Measurements from ENCODE around the gene RRP8.

Gene RRP8

GRCh38 chr11:6640985-6641701 is 37.7 kb upstream of the RRP8 start:
- Histone ChIP-seq H3K36me3 (ENCODE audit: insufficient read depth, low read length) (no peaks in the 10 kb centered on the region), H3K4me1 (ENCODE audit: control insufficient read depth, insufficient read depth, low read length) (peaks cover 19% of the 10 kb centered on the region), H3K9ac (ENCODE audit: low read depth, low read length) (no peak overlapping the region), H3K27me3 (ENCODE audit: control insufficient read depth, insufficient read depth, low read length) (peaks cover 29% of the 10 kb centered on the region), H3K4me2 (ENCODE audit: low read length) (no peak overlapping the region), H3K4me3 (ENCODE audit: low read length) (no peak overlapping the region), H3K9me3 (replicated peaks; ENCODE audit: low read length) (no peaks in the 10 kb centered on the region)

GRCh38 chr11:6640036-6640984 is 36.9 kb upstream of the RRP8 start:
- Histone ChIP-seq H3K4me1 (ENCODE audit: control insufficient read depth, insufficient read depth, low read length) (peaks cover 19% of the 10 kb centered on the region), H3K9ac (ENCODE audit: low read depth, low read length) (no peak overlapping the region), H3K36me3 (ENCODE audit: insufficient read depth, low read length) (no peaks in the 10 kb centered on the region), H3K4me2 (ENCODE audit: low read length) (no peak overlapping the region), H3K27me3 (ENCODE audit: control insufficient read depth, insufficient read depth, low read length) (peaks cover 28% of the 10 kb centered on the region), H3K9me3 (replicated peaks; ENCODE audit: low read length) (no peaks in the 10 kb centered on the region), H3K4me3 (ENCODE audit: low read length) (no peak overlapping the region)

GRCh38 chr11:6638429-6638828 is 35.0 kb upstream of the RRP8 start:
- Histone ChIP-seq H3K4me1 (ENCODE audit: control insufficient read depth, insufficient read depth, low read length) (peaks cover 23% of the 10 kb centered on the region), H3K4me2 (ENCODE audit: low read length) (no peak overlapping the region), H3K36me3 (ENCODE audit: insufficient read depth, low read length) (no peaks in the 10 kb centered on the region), H3K9me3 (replicated peaks; ENCODE audit: low read length) (no peaks in the 10 kb centered on the region), H3K9ac (ENCODE audit: low read depth, low read length) (no peak overlapping the region), H3K27me3 (ENCODE audit: control insufficient read depth, insufficient read depth, low read length) (peaks cover 9% of the 10 kb centered on the region), H3K4me3 (ENCODE audit: low read length) (no peak overlapping the region)

DNA sequence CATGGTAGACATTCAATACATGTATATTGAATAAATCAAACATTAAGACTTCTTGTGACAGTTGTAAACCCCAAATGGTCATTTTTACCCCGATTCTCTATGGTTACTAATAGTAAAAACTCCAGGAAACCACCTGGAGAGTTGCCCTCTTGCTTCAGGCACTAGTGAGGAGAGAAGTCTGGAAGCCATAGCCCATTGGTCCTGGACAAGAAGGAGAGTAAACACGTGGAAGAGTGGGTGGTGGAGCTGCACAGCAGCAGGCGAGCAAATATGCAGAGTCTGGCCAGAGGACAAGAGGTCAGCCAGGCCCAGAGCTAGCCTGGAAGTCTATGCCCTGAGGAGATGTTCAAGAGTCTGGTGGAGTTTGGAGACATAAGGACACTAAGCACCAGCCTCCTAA is 34.5 kb upstream of the RRP8 start:
- H3K4me2 ChIP-seq (ENCODE audit: low read length): peak overlapping the region; percentile 8
- H3K4me3 ChIP-seq (ENCODE audit: low read length): no peak overlapping the region
- no peaks in the 10 kb centered on the region for H3K9me3 ChIP-seq (replicated peaks; ENCODE audit: low read length)
- peaks cover 4% of the 10 kb centered on the region for H3K27me3 ChIP-seq (ENCODE audit: control insufficient read depth, insufficient read depth, low read length)
- peaks cover 23% of the 10 kb centered on the region for H3K4me1 ChIP-seq (ENCODE audit: control insufficient read depth, insufficient read depth, low read length)
- no peak overlapping the region for H3K9ac ChIP-seq (ENCODE audit: low read depth, low read length)
- no peaks in the 10 kb centered on the region for H3K36me3 ChIP-seq (ENCODE audit: insufficient read depth, low read length)

GRCh38 chr11:6636480-6636879 is 33.1 kb upstream of the RRP8 start:
- H3K27me3 ChIP-seq (ENCODE audit: control insufficient read depth, insufficient read depth, low read length): no peaks in the 10 kb centered on the region
- H3K4me1 ChIP-seq (ENCODE audit: control insufficient read depth, insufficient read depth, low read length): peaks cover 23% of the 10 kb centered on the region
- no peak overlapping the region for H3K9ac ChIP-seq (ENCODE audit: low read depth, low read length)
- H3K36me3 ChIP-seq (ENCODE audit: insufficient read depth, low read length): no peaks in the 10 kb centered on the region
- H3K4me3 ChIP-seq (ENCODE audit: low read length): no peak overlapping the region
- no peak overlapping the region for H3K4me2 ChIP-seq (ENCODE audit: low read length)
- no peaks in the 10 kb centered on the region for H3K9me3 ChIP-seq (replicated peaks; ENCODE audit: low read length)

GRCh38 chr11:6635082-6635932 is 31.9 kb upstream of the RRP8 start:
- H3K36me3 ChIP-seq (ENCODE audit: insufficient read depth, low read length): no peaks in the 10 kb centered on the region
- H3K4me2 ChIP-seq (ENCODE audit: low read length): peak overlapping the region; percentile 40
- no peaks in the 10 kb centered on the region for H3K9me3 ChIP-seq (replicated peaks; ENCODE audit: low read length)
- H3K4me3 ChIP-seq (ENCODE audit: low read length): no peak overlapping the region
- peaks cover 23% of the 10 kb centered on the region for H3K4me1 ChIP-seq (ENCODE audit: control insufficient read depth, insufficient read depth, low read length)
- peak overlapping the region; percentile 4 for H3K9ac ChIP-seq (ENCODE audit: low read depth, low read length)
- no peaks in the 10 kb centered on the region for H3K27me3 ChIP-seq (ENCODE audit: control insufficient read depth, insufficient read depth, low read length)

GRCh38 chr11:6634534-6634933 is 31.1 kb upstream of the RRP8 start:
- Histone ChIP-seq H3K4me3 (ENCODE audit: low read length) (no peak overlapping the region), H3K9ac (ENCODE audit: low read depth, low read length) (no peak overlapping the region), H3K36me3 (ENCODE audit: insufficient read depth, low read length) (no peaks in the 10 kb centered on the region), H3K9me3 (replicated peaks; ENCODE audit: low read length) (no peaks in the 10 kb centered on the region), H3K4me2 (ENCODE audit: low read length) (no peak overlapping the region), H3K4me1 (ENCODE audit: control insufficient read depth, insufficient read depth, low read length) (peaks cover 23% of the 10 kb centered on the region), H3K27me3 (ENCODE audit: control insufficient read depth, insufficient read depth, low read length) (no peaks in the 10 kb centered on the region)

DNA sequence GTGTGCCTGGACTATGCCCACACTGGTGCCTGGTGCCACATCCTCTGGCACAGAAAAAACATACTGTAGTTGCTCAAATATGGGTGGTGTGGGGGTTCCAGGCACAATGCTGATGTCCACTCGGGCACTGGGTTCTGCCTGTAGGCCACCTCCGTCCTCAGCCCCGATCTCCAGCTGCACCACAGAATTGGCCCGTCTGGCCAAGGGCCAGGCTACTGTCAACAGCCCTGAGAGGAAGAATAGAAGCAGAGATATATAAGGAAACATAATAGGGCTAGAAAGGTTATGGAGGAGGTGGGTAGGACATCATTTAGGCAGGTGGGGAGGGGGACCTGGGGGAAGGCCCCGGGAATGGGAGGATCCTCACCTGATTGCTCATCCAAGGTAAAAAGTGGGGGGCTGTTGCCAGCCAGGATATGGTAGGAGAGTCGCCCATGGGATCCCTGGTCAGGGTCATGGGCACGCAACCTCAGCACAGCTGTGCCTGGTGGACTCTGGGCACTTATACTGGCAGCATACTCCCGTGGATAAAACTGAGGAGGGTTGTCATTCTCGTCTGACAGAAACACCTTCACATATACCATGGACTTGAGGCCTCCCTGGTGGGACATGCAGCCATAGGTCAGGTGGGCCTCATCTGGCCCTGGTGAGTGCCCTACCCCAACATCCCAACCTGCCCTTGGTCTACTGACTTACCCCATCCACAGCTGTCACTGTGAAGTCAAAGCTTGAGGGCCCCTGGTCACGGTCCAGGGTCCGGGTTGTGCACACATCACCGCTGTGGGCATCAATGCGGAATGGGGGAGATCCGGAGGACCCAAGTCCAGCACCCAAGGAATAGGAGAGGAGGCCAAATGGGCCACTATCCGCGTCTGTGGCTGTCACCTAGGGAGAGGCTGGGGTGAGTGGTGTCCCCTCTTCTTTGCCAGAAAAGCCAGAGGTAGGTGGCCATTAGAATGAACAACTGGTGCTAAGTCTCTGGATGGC is 30.3 kb upstream of the RRP8 start:
- peaks cover 23% of the 10 kb centered on the region for H3K4me1 ChIP-seq (ENCODE audit: control insufficient read depth, insufficient read depth, low read length)
- H3K9me3 ChIP-seq (replicated peaks; ENCODE audit: low read length): no peaks in the 10 kb centered on the region
- H3K9ac ChIP-seq (ENCODE audit: low read depth, low read length): no peak overlapping the region
- H3K4me3 ChIP-seq (ENCODE audit: low read length): no peak overlapping the region
- H3K36me3 ChIP-seq (ENCODE audit: insufficient read depth, low read length): no peaks in the 10 kb centered on the region
- H3K27me3 ChIP-seq (ENCODE audit: control insufficient read depth, insufficient read depth, low read length): no peaks in the 10 kb centered on the region
- H3K4me2 ChIP-seq (ENCODE audit: low read length): no peak overlapping the region

DNA sequence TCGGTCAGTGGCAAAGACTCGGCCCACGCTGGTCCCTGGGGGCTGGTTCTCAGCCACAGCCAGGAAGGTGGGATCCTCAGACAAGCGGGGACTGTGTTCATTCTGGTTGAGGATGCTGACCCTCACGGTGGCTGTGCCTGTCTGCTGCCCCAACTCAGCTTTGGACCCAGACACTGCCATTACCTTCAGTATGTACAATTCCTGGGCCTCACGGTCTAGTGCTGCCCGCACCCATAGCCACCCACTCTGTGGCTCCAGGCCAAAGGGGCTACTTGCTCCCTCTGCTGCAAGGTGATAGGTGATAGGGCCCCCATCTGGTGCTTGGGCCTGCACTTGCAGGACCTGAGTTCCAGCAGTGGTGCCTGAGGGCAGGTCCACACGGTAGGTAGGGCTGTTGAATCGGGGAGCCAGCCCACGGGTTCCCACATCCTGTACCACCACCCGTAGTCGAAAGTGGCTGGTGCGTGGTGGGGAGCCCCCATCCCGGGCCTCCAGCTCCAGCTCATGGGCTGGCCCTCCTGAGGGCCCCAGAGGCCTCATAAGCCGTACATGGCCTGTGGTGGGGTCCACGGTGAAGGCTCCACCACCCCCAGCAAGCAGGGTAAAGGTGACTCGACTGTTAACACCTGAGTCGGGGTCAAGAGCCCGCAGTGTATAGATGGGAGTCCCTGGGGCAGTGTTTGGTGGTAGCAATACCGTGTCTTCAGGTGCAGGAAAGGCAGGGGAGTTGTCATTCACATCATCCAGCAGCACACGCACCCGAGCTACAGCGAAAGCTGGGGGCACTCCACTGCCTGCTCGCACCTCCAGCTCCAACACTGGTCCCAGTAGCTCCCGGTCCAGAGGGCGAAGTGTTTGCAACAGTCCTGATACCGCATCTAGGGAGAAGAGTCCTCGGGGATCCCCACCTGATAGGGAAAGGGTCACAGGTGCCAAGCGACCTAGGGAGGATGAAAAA is 29.0 kb upstream of the RRP8 start:
- H3K9me3 ChIP-seq (replicated peaks; ENCODE audit: low read length): no peaks in the 10 kb centered on the region
- H3K4me2 ChIP-seq (ENCODE audit: low read length): no peak overlapping the region
- H3K4me3 ChIP-seq (ENCODE audit: low read length): no peak overlapping the region
- H3K9ac ChIP-seq (ENCODE audit: low read depth, low read length): no peak overlapping the region
- H3K27me3 ChIP-seq (ENCODE audit: control insufficient read depth, insufficient read depth, low read length): no peaks in the 10 kb centered on the region
- no peaks in the 10 kb centered on the region for H3K36me3 ChIP-seq (ENCODE audit: insufficient read depth, low read length)
- peaks cover 12% of the 10 kb centered on the region for H3K4me1 ChIP-seq (ENCODE audit: control insufficient read depth, insufficient read depth, low read length)
